ENCODE measurements around the gene CALHM6.
A peak's percentile ranks its signal among the peaks of the same experiment; 100 is the strongest.

The CALHM6 gene

DNA sequence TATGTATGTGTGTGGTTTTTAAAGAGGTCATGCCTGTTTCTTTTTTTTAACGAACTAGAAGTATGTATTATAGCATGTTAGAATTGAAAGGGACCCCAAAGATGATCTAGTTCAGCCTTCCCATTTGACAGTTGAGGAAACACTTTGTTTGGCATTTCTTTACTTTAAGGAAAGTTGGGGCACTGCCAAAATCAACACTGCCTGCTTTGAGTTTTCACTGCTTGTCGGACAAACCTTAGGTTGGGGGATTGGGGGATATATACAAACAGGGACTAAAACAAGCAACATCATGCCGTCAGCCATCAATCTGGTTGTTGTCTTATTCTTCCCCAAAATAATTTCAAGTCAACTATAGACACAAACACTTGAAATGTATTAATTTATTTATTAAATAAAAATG is 14.1 kb upstream of the CALHM6 start:
- DNase-seq: no peak

DNA sequence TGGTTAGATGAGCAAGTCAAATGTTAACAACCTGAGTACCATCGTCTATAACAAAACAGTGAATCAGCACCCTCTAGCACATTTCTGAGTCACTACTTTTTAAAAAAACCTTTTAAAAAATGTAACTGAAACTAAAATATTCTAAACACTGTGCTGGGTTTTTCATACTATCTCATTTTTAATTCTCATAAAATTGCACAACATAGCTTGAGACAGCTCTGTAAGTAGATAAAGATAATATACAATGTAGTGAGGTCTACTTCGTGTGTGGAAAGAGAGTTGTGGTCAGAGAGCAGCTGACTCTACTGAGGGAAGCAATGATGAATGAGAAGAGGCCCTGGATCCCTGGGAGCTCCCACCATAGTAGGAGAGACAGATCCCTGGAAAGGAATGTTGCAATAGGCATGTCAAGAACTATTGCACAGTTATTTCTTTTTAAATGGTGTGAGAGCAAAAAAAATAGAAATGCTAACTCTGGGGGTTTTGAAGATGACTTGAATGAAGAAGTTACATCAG is 13.6 kb upstream of the CALHM6 start:
- DNase-seq: peak; percentile 39

DNA sequence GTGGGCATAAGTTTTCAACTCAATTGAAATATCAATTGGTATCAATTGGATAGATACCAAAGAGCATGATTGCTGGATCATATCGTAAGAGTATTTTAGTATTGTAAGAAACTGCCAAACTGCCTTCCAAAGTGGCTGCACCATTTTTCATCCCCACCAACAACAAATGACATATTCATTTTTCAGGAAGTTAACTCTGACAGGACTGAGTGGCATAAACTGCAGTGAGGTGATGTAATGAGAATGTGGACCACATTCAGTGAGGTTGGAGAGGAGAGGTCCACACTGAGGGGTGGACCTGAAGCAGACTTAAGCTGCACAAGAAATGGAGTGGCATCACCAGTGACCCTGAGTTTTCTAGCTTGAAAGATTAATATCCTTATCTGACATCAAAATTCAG is 11.6 kb upstream of the CALHM6 start:
- DNase-seq: no peak

DNA sequence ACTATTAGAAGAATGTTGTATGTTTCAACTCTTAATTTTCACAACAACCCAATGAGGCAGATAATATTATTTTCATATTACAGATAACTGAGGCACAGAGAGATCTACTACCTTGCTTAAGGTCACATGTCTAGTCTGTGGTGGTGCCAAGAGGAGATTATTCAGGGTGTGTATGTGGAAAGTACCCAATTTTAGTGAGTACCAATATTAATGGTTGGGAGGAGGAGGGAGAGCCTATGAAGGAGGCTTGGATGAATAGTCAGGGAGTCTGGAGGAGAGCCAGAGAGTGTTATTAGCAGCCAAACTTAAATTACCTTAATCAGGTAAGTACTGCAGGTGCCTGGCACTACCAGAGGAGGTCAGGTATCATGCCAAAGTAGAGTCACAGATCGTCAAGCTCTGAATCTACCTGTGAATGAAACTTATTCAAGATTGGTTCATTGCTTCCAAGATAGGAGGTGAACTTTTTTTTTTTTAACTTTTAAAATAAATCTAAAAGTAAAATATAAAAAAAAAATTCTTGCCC is 10.9 kb upstream of the CALHM6 start:
- no peak for DNase-seq

DNA sequence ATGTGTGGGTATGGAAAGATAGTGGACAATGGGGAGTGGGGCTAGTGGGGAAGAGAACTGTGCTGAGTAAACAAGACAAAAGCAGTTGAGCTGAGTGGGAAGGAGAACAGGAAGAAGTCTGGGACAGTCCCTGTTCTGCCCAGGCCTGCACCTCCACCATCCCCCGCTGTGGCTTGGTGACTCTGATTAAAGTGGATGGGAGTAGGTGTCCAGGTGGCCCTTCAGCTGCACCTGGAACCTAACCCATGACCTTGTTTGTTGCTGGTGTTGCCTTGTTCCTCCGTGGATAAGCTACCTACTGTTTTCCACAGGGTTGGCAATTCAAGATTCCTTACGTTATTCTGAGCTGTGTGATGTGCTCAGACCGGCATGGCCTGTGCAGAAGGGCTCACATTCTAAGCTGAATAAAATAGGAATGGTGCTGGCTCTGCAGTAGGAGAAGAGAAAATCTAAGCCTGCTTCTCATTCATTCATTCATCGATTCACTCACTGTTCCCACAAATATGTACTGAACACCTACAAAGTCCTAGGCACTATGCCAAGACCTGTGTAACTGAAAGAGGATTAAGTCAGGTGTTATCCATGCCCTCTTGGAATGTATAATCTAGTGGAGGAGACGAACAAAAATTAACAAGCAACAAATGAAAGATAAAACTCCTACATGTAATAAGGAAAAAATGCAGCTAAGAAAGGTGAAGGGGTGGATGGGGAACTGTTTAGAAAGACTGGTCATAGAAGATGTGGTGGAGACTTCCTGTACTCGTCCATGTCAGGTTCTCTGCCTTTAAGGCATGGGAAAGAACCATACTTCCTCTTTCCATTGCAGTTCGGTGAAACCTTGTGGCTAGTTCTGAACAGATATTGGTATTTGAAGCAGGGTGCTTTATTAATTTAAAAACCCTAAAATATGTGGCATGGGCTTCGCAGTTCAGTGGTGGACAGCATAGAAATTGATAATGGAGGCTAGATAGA is 10.1 kb upstream of the CALHM6 start:
- DNase-seq: no peak

DNA sequence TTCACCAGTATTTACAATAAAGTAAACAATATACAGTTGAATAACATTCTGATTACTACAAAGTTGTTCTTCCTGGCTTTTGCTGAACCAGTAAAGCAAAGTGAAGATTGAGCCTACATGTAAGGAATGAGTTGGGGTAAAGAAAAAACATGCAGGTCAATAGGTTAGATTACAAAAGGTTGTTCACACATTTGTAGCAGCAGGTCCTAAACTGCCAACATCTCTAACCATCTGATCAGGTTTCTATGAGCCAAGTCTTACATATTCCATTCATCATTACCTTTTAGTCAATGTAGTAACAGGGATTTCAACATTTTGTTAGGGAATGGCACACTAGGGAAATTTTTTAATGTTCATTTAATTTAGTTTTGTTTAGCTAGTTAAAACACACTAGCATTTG is 9.3 kb upstream of the CALHM6 start:
- DNase-seq: no peak

DNA sequence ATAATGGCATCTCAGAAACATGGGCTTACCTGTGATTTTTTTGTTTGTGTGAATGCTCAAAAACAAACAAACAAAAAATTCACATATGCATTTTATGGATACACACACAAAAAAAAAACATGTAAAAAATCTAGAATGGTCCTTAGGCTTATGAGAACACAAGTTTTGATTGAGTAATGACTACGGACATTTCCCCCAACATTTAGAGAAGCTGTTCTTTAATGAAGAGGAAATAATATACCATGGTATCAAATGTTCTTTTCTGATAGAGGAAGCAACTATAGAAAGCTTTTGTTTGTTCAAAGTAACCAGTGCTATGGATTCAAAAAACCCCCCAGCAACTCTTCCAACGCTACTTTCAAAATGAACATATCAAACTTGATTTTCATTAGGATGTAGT is 8.6 kb upstream of the CALHM6 start:
- no peak for DNase-seq

DNA sequence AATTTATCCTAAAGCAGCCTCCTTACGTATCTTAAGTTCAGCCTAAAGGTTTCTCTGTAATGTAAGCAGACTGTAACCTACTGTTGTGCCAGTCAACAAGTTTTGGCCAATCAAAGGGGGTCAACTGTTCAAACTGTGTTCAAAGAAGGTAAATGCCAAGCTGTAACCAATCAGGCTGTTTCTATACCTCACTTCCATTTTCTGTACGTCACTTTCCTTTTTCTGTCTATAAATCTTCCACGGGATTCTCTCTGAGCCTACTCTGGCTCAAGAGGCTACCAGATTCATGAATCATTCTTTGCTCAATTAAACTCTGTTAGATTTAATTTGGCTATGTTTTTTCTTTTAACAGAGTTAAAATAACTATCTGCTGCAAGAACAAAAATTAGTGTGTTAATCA is 5.1 kb upstream of the CALHM6 start:
- no peak for DNase-seq

DNA sequence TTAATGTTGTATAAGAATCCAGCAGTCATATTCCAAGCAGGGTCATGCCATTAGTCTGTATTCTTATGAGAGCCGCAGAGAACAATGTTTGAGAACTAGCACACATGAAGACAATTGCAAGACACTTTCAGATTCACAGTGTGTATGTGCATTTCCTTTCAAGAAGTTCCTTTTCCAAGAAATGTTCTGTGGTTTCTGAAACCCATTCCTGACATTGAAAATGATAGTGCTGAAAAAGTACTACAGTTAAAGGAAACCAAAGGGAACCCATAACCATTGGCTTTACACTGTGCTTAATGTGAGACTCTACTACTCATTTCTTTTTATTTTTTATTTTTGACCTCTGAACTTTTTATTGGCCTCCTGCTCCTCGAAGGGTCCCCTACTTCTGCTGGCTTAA is 4.2 kb upstream of the CALHM6 start:
- DNase-seq: no peak

DNA sequence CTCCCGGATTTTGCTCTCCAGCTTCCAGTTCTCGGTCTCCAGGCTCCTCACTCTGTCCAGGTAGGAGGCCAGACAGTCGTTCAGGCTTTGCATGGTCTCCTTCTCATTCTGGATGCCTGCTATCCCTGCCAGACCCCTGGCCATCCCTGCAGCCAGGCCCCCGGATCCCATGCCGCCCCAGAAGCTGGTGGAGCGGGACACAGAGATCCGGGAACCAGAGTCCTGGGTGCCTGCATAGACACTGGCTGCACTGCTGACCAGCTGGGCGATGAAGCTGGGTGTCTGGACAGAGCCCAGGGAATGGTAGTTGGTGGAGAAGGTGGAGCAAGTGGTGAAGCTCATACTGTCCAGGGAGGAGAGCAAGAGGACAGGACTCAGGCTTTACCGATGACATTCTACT is 2.9 kb upstream of the CALHM6 start:
- no peak for DNase-seq

DNA sequence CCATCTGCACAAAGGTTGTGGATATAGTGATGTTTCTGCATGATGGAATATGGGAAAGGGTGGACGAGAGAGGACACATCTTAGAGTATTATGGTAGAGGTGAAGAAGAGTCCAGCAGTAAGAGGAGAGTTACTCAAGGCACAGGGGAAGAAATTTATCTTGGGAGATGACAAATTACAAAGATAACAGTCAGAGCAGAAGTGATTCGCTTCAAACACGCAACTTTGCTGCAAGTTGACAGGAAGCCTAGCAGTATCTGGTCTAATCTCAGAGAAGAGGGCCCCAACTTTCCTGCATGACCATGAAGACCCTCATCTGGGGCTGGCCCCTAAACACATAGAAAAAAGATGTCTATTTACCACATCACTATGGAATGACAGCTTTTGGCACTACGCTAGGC is 1.2 kb upstream of the CALHM6 start:
- DNase-seq: no peak

DNA sequence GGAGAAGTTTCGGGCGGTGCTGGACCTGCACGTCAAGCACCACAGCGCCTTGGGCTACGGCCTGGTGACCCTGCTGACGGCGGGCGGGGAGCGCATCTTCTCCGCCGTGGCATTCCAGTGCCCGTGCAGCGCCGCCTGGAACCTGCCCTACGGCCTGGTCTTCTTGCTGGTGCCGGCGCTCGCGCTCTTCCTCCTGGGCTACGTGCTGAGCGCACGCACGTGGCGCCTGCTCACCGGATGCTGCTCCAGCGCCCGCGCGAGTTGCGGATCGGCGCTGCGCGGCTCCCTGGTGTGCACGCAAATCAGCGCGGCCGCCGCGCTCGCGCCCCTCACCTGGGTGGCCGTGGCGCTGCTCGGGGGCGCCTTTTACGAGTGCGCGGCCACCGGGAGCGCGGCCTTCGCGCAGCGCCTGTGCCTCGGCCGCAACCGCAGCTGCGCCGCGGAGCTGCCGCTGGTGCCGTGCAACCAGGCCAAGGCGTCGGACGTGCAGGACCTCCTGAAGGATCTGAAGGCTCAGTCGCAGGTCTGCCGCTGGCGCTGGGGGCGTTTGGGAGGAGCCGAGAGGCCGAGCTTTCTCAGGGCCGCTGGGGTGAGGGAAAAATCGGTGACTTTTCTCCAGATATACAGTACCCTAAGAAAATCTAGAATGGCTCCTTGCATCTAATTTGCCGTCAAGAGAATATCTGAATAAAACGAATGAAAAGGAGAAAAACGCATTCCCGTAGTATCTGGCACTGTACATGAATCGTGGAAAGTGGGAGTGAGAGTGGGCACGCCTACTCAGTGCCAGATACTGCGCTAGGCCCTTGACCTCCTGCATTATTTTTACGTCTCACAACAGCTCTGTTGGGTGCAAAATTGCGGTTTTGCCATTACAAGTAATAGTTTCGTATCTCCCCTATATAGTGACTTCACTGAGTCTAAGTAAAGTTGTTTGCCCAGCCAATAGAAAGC is 1.0 kb downstream of the CALHM6 start:
- no peak for DNase-seq

DNA sequence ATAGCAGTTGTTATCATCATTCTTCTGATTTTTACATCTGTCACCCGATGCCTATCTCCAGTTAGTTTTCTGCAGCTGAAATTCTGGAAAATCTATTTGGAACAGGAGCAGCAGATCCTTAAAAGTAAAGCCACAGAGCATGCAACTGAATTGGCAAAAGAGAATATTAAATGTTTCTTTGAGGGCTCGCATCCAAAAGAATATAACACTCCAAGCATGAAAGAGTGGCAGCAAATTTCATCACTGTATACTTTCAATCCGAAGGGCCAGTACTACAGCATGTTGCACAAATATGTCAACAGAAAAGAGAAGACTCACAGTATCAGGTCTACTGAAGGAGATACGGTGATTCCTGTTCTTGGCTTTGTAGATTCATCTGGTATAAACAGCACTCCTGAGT is 2.1 kb downstream of the CALHM6 start:
- no peak for DNase-seq

DNA sequence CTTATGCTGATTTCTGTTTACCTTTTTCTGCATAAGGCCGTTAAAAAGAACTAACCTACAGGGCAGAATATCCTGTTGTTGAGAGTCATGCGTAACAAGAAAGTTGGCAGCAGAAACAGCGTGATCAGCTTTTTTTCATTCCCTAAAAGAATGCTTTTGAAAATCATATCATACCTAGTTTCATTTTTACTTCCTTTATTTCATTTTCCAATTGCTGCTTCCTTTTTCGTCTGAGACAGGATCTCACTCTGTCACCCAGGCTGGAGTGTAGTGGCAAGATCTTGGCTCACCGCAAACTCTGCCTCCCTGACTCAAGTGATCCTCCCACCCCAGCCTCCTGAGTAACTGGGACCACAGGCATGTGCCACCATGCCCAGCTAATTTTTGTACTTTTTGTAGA is 4.1 kb downstream of the CALHM6 start:
- no peak for DNase-seq

DNA sequence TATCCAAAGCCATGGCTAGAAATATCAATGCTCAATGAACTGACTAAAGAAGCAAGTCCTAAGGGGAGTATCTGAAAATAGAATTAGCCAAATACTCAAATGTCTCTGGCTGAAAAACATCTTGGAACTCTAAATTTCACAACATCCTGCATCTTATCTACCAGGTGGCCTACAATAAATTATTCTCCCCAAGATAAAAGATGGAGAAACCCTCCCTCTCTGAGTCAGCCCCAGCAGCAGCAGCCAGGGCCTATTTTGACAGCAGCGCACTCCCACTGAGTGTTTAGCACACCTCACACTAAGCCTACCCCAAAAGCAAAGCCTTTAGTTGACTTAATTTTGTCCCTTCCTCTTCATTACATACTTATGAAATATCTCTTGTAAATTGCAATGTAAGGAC is 5.9 kb downstream of the CALHM6 start:
- no peak for DNase-seq

DNA sequence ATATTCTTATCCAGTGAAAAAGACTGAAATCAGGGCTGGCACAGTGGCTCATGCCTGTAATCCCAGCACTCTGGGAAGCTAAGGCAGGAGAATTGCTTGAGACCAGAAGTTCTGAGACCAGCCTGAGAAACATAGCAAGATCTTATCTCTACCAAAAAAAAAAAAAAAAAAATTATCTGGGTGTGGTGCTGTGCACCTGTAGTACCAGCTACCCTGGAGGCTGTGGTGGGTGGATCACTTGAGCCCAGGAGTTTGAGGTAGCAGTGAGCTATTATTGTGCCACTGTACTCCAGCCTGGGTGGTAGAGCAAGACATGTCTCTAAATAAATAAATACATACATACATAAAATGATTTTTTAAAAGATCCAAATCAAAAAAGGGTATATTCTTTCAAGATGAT is 6.3 kb downstream of the CALHM6 start:
- no peak for DNase-seq

DNA sequence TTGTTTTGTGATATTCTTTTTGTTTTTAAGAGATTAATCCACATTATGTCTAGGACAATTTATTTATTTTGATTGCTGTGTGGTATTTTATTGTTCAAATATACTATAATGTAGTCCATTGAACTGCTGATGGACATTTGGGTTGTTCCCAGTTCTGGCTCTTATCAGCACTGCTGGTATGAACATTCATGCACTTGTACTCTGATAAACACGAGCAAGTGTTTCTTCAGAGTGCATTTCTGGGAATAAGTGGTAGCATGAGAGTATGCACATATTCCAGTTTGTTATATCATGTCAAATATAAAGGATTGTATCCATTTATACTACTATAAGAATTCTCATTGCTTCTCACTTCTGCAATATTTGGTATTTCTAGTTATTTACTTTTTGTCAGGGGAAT is 7.1 kb downstream of the CALHM6 start:
- DNase-seq: no peak

DNA sequence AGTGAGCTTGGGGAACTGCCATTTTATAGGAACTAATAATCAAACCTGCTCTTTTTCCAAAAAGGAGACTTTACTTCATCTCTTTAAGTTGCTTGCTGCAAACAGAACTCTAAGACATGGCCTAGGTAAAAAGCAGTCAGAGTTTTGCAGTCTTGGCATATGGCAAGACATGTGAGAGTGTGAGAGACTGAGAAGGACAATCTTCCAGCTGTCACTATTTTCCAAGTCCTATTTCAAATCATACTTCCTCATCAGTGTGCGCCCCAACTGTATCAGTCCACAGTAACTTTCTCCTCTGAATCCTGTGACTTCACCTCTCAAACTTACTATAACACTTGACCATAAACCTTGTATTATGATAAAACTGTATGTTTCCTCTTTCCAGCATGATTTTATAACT is 10.4 kb downstream of the CALHM6 start:
- no peak for DNase-seq

DNA sequence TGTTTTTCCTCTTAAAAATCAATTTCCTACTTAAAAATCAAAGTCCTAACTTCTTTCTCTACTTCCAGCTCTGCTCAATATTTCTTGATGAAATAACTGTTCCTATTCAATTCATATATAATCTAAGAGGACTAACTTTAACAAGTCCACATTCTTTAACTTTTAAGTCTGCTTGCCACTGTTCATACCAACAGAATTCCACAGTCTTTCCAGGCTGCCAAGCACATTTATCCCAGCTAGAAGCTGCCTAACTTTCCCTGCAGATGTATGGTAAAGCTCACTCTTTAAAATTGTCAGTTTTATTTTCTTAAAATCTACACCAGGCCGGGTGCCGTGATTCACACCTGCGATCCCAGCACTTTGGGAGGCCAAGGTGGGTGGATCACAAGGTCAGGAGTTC is 11.5 kb downstream of the CALHM6 start:
- DNase-seq: no peak

DNA sequence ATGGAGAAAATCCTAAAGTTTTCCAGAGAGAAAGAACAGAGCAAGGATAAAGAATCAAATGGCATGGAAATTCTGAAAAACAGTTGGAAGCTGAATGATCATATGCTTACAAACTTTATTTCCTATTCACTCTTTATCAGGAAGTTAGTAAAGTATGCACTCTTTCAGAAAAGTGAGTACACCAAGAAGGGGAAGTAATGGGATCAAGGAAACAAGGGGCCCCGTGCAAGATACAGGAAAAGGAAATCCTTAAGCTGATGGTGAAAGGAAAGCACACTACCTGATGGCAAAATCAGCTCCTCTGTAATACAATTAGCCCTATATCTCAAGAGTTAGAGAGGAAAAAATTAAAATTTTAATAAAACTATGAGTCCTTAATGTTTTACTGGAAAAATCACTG is 14.0 kb downstream of the CALHM6 start:
- no peak for DNase-seq

DNA sequence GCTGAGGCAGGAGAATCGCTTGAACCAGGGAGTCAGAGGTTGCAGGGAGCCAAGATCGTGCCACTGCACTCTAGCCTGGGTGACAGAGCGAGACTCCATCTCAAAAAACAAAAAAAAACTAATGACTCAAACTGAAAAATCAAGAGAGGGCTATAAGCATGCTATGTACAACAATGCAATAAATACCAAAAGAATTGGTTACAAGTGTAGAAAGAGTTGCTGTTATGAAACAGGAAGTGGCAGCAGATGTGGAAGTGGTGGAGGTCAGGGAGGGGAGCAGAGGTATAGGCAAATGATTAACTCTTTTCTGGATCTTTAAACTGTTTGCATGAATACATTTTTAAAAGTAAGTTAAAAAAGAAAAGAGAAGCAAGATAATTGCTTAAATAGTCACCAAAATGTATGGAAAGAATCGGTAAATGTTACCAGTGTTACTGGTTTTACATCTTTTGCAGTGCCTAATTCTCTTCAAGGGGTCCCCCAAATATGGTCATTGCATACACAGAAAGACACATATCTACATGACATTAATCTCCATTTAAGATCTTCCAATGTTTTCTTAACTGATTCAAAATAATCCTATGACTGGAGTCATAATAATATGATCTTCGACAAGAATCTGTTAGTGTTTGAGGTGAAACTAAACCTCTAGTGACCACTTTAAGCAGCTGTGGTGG is 15.0 kb downstream of the CALHM6 start:
- no peak for DNase-seq

DNA sequence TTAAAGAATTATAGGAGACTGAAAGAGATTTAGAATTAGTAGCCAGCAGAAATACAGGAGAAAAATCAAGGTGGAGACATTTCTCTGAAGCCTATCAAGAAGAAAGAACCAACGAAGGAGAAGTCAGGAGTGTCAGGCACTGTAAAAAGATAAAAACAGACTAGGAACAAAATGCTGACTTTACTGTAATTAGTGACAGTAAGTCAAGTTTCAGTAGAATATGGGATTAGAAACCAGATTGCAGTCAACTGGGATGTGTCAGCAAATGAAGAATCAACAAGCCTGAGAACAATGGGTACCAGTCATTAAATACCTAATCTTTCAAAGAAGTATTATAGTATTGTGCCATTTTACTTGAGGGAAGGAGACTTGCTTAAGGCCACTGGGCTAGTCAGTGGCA is 21.6 kb downstream of the CALHM6 start:
- DNase-seq: no peak

DNA sequence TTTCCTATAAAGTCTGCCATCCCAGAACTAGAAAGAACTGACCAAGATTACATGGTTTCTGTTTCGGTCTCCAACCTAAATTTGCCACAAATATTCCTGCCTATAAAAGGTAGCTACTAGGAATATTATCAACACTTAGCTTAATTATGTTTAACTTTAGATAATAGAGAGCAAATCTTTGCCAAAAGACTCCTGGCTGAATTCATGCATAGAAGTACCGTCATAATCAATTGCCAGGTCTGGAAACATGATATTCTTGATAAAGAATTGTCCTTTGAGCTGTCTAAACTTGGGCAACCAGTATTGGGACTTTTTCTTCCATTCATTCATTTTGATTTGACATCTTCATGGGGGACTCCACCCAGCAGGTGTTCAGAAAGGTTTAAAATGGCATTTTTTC is 22.4 kb downstream of the CALHM6 start:
- DNase-seq: no peak

Measured in T1000 (cell line).